ENCODE data around the gene ST3GAL5.
"Not testable (repeated sequence)": the region's sequence is repeated elsewhere in the genome, so short reads cannot be mapped to it uniquely, and the experiment has no call there.

Gene ST3GAL5

DNA sequence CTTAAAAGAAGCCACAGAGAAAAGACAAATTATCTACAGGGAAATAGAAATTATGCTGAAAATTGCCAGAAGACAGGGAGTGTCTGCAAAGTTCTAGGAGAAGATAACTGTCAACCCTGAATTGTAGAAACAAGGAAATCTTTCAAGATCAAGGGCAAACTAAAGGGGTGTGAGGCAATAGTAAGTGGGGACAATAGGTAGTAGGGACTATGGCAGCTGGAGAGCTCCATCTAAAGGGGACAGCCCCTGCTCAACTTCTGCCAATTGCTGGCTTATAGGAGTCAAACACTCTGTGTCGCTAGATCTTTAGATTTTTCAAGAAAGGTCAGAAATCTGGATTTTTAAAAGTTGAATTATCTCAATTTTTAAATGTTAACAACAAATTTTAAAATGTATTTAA, 10.1 kb upstream of the ST3GAL5 start:
- no peak for DNase-seq (ENCODE audit: extremely low spot score)
- CTCF ChIA-PET = interaction anchor here (7.5 kb wide), 1 partner anchor 10 kb away, joined by 44 read pairs; the partner anchor contains the start of gene ST3GAL5
- POLR2A ChIA-PET = no interaction called here
- TF ChIP-seq, protein P1, sequence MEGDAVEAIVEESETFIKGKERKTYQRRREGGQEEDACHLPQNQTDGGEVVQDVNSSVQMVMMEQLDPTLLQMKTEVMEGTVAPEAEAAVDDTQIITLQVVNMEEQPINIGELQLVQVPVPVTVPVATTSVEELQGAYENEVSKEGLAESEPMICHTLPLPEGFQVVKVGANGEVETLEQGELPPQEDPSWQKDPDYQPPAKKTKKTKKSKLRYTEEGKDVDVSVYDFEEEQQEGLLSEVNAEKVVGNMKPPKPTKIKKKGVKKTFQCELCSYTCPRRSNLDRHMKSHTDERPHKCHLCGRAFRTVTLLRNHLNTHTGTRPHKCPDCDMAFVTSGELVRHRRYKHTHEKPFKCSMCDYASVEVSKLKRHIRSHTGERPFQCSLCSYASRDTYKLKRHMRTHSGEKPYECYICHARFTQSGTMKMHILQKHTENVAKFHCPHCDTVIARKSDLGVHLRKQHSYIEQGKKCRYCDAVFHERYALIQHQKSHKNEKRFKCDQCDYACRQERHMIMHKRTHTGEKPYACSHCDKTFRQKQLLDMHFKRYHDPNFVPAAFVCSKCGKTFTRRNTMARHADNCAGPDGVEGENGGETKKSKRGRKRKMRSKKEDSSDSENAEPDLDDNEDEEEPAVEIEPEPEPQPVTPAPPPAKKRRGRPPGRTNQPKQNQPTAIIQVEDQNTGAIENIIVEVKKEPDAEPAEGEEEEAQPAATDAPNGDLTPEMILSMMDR (IDR thresholded peaks at IDR 0.05; ENCODE audit: control extremely low read depth, extremely low read depth, low read depth, missing control alignments) = no peak

GRCh38 chr2:85894554-85895278, 5.9 kb upstream of the ST3GAL5 start:
- CTCF ChIA-PET; POLR2A ChIA-PET; DNase-seq (ENCODE audit: extremely low spot score): not testable (repeated sequence)

DNA sequence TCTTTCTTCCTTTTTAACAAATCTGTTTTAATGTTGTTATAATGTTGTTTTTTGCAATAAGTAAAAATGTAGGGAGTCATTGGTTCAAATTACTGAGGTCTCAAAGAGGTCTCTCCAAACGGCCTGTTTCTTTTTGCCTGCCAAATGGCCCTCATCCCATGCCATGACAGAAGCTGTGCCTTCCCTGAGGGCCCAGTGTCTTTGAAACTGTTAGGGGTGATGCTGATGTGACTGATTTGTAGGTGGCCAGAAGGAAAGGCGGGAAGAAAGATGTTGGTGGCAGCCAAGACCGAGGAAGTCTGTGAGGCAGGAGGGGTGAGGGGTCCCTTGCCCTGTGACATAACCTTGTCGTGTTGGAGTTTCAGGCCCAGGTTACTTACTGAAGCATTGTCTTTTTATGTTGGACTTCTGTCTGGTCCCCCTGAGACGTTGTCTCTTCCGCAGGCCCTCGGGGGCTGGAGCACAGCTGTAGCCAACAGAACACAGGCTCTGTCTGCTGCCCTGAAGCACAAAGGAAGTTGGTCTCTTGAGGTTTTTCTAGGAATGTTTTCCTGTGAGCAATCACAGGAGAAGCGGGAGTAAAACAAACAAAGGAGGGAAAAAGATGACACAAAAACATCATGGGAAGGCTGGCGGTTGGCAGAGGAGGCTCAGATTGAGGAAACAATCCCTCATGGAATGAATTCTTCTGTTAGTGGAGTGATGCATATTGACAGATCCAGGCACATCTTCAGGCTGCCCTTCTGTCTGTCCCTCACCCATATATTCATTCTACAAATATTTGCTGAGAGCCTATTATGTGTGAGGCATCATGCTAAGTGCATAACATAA, 4.9 kb upstream of the ST3GAL5 start:
- TF ChIP-seq, protein P1 (IDR thresholded peaks at IDR 0.05; ENCODE audit: control extremely low read depth, extremely low read depth, low read depth, missing control alignments) = no peak
- no peak for DNase-seq (ENCODE audit: extremely low spot score)
- CTCF ChIA-PET = interaction anchor here (10.3 kb wide), 1 partner anchor 185 kb away, joined by 96 read pairs; no protein-coding TSS in a partner anchor
- POLR2A ChIA-PET = no interaction called here

DNA sequence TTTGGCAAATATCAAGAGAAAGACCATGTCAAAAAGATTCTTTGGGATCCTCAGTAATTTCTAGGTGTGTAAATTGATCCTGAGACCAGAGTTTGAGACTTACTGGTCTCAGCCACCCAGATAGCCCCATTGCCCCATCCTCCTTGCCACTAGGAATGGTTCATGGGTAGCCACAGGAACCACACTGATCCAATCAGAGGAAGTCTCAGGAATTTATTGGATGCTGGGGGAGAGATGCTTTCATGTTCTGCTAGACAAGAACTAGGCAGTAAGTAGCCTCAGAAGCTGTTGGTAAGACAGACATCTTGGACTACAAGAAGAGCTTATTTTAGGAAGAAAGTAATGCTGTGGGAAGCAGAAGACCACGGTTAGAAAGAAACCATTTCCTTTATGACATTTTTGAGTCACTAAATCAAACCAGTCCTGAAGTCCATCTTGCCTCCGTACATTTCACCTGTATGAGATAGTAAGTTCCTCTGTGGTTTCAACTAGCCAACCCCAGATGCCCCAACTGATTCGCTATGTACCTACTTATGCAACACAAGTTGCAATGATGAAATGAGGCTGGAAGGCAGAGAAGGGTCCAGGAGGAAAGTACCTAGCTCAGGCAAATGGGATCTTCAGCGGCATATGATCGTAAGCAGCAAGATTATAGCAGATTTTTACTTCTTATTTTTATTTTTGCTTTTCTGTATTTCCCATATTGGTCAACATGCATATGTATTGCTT, 3.6 kb upstream of the ST3GAL5 start:
- DNase-seq (ENCODE audit: extremely low spot score) = no peak
- ChIA-PET POLR2A (no interaction called here), CTCF (interaction anchor here (1.0 to 10.3 kb wide), 2 partner anchors 171 to 186 kb away, joined by 3 to 96 read pairs; no protein-coding TSS in a partner anchor)
- TF ChIP-seq, protein P1 (IDR thresholded peaks at IDR 0.05; ENCODE audit: control extremely low read depth, extremely low read depth, low read depth, missing control alignments) = no peak

DNA sequence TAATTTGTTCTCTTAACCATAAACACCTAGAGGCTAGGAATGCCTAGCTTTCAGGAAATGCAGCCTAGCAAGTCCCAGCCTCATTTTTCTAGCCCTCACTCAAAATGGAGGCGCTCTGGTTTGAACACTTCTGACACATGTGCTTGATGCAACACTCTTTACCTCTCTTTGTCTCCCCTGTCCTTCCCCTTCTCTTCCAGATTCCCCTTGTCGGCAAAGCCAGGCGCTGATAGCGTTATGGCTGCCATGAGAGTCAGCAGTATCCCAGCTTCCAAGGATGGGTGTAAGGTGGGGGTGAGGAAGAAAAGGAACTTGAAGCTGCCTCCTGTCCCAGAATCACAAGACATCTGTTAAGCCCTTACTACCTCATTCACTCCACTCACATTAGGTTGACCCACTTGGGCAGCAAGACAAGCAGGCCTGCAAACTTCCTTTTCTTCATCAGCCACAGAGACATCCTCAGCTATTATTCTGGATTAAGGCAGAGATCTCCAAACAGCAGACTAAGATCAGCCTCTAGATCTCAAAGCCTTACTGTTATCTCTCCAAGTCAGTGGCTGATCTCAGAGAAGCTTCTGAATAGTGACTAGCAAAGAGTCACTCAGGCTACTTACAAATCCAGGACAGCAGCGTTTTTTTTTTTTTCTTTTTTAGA, 1.9 kb upstream of the ST3GAL5 start:
- DNase-seq (ENCODE audit: extremely low spot score) = no peak
- ChIA-PET POLR2A (no interaction called here), CTCF (interaction anchor here (0.9 to 10.3 kb wide), 9 partner anchors 12 to 188 kb away, joined by 3 to 111 read pairs (median 28); no protein-coding TSS in a partner anchor)
- TF ChIP-seq, protein P1 (IDR thresholded peaks at IDR 0.05; ENCODE audit: control extremely low read depth, extremely low read depth, low read depth, missing control alignments) = no peak

GRCh38 chr2:85889627-85890281, 964 bp upstream of the ST3GAL5 start:
- DNase-seq (ENCODE audit: extremely low spot score) = no peak
- TF ChIP-seq, protein P1 (IDR thresholded peaks at IDR 0.05; ENCODE audit: control extremely low read depth, extremely low read depth, low read depth, missing control alignments) = no peak
- CTCF ChIA-PET = interaction anchor here (0.8 to 10.3 kb wide), 39 partner anchors 8 to 331 kb away, joined by 3 to 111 read pairs (median 3); no protein-coding TSS in a partner anchor
- POLR2A ChIA-PET = interaction anchor here (0.6 kb wide), 1 partner anchor 42 kb away, joined by 3 read pairs; no protein-coding TSS in a partner anchor
